GM21447 (cell line): ENCODE data around the gene ALK.
A peak's percentile ranks its signal among the peaks of the same experiment; 100 is the strongest.

Experiments
- ATAC-seq: cut with Tn5 transposase; IDR thresholded peaks from one replicate; pipeline ENCODE4 v1.9.1; 2021; ENCODE audit not compliant: unreplicated experiment

ALK gene

DNA sequence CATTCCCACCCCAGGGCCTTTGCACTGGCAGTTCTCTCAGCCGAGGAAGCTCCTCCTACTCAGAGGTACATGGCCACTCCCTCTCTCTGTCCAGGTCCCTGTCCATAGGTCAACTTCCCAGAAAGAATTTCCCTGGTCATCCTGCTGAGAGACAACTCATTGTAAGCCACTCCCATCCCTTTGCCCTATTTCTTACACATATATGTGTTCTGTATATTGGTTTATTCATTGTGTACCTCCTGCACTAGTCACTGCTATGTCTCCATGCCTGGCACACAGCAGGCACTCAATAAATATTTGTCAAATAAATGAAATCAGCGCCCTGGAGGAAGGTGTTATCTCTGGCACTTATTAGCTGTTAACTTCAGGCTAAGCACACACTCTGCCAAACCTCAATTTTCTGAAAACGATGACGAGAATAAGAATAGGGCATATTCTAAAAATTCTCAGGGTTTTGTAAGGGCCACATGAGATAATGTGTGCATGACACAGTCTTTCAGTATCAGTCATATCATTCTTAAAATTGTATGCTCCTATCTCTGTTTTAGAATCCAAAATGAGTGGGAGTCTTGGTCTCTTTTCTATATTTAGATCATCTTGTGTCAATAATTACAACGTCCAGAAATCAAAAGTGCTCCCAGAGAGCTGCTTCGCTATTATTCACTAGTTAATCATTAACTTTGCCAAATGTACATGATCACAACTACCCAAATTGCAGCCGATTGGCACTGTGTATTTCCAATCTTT, 198.0 kb downstream of the ALK start:
- peak; percentile 80 for ATAC-seq

DNA sequence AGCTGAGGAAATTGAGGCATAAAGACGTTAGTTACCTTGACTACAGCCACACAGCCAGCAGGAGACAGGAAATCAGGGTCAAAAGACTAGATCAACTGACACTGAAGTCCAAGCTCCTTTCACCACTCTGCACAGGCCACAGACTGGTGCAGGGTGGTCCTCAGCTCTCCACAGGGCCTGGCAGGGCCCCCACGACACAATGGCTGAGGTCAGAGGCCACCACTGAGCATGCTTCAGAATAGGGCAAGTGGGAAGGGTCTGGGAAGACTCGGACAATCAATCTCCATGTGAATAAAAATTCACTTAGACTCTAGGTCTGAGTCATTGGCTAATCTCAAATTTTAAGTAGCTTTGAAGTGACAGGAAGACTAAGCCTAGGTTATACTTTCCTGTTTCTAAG, 201.7 kb downstream of the ALK start:
- no peak for ATAC-seq

DNA sequence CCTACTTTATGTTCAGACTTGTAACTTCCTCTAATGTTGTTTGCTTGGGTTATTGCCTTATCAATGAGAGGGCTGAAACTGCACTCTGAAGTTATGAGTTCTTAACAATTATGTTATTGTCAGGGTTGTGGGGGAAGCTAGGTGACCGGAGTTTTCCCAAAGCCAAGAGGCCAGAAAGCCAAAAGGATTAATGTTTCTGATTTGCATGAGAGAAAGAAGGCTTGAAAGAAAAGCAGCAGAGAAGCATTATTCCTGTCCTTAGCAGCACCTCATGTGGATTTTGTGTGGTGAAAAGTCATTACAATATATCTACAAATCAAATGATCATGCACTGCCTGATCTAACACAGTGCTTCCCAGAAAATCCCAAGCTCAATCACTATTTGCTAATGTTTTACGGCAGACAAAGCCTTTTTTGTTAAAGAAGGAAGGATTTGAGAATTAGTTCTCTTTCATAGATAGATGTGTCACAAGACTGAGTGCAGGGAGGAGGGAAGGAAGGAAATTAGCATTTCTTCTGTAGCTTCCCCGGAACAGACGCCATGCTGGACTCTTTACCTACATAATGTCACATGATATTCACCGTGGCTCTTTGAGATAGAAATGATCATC, 203.2 kb downstream of the ALK start:
- ATAC-seq: no peak

DNA sequence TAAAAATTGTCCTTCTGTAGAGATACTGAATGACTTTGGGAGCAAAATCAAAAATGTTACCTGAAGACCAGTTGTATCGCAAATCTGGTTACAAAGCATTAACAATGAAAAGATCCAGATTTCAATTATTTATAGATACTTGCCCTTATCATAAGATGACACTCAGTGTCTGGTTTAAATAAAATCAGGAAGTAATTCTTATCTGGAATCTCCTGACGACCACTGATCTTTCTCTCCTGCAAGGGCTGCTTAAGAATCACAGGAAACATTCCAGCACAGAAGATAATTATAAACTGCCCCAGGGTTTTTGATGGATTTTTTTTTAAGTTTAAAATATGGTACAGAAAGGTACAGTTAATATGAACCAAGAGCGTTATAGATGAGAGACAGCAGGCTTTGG, 205.7 kb downstream of the ALK start:
- no peak for ATAC-seq

DNA sequence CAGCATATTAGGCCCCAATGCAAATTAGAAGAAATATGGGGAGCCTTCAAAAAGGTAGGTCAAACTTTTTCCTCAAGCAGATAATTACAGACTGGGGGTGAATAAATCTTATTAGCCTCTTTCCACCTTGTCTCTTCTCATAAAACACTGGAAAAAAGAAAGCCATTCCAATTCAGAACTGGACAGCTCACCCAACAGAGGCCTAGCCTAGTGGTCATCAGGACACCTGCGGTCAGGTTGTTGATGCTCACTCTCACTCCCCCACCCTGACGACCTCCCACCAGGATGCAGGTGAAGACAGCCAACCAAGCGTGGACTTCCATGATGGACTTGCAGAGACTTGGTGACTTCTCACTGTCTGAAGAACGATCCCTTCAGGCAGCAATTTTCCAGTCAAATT, 207.1 kb downstream of the ALK start:
- no peak for ATAC-seq

DNA sequence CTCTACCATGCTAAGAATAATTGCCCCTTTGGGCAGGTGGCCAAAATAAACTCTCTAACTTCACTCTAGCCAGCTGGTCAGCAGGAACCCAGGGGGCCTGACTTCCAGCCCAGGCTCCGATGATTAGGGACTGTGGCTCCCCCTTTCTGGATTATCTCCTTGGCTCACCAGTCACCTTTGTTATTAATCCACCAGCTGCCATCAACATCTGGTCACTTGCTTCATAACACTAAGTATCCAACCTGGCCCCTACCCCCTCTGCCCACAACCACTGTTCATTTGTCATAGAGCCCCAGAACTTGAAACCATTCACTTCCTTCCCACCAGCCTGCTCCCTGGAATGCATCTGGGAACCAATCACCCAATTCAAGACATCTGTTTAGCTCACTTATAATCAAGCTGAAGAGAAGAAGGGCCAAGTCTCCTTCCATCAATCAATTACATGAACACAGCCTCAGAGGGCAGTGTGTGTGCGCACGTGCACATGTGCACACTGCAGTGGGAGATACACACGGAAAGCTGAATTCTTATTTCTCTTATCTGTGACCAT, 215.1 kb downstream of the ALK start:
- ATAC-seq: no peak

DNA sequence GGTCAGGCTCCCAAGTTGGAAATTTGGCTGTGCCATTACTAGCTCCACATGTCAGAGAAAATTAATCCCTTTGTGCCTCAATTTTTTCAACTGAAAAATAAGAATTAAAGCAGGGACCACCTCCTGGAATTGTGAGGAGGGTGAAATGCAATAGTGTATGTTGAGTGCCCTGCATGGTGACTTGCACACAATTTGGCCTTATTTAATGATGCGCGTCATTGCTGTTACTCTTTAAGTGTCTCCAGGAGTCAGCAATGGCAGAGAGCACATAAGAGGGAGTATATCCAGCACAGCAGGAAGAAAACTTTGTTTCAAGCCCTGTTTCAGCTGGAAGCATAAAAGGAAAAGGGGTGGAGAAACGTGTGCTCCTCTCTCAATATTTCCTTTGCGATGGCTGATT, 215.8 kb downstream of the ALK start:
- ATAC-seq: no peak

DNA sequence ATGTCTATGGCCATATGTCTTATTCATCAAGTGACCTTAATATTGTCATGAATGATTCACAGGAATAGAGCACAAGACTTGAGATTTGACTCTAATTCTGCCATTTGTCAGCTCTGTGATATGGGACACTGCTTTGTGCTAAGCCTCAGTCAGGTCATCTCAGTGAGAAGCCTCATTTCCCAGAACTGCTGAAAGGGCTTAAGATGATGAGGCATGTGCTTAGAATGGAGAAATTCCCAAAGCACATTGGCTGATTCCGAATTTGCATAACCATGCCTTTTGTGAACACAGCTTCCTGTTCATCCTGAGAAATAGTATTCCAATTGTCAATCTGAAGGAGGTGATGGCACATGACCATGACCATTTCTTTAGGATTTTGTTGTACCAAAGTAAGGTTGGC, 218.1 kb downstream of the ALK start:
- no peak for ATAC-seq

DNA sequence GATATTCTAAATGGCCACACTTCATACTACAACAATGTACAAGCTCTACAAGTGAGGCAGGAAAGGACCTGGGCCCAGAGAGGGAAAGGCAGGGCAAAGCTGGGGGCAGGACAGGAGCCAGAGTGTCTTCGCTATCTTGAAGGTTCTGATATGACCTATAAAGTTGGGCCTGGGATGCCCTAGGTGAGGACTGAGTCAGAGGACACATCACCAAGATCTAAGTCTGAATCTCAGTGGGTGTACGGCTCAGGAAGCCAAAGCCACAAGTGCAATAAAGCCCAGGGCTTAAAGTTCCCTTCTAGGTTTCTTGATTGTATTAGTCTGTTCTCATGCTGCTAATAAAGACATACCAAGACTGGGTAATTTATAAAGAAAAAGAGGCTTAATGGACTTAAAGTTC, 219.1 kb downstream of the ALK start:
- no peak for ATAC-seq

DNA sequence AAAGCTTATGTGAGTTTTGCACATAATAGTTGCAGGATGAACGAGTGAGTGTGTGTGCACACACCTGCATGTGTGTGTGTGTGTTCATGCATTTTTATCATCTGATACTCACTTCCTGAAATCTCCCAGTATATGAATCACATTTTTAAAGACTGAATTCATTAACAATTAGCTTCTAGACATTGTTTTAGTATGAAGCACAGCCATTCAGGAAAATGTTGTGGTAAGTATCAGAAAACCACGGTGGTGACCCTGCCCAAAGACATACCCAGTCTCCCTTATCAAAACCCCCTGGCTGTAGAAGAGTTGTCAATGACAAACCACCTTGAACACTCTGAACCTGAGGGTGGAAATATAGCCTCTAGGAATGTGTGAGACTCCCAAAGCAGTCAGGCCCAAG, 220.8 kb downstream of the ALK start:
- ATAC-seq: no peak

DNA sequence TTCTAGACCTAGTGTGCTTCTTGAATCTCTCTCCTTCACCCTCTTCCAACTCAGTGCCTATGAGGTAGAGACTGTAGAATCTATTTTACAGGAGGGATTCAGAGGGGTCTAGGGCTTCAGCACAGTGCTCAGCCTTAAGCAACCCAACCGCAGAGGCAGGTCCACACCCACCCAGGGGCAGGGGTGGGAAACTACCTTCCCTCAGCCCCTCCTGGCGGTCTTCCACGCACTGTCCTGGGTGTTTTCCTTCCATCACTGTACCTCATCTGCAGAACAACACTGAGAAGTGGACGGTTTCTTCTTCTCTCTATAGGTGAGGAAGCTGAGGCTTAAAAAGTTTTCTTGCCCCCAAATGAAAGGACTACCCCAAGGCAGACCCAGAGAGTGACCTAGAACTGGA, 222.3 kb downstream of the ALK start:
- no peak for ATAC-seq

DNA sequence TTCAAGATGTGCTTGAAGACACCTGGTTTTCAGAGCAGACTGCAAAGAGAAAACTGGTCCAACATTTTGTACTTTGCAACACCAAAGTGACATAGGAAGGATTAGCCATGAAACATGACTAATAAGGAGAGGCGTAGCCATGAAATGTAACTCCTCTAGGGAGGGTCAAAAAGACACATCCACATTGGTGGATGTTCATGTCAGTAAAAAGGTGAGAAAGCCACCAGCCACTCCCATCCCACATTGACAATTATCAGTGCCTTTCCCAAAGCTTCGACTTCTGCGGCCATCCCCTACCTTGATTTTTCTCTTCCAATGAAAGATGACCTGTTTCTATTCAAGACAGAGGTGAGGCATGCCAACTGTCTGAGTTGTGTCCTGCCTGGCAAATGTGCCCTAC, 223.2 kb downstream of the ALK start:
- ATAC-seq: no peak

DNA sequence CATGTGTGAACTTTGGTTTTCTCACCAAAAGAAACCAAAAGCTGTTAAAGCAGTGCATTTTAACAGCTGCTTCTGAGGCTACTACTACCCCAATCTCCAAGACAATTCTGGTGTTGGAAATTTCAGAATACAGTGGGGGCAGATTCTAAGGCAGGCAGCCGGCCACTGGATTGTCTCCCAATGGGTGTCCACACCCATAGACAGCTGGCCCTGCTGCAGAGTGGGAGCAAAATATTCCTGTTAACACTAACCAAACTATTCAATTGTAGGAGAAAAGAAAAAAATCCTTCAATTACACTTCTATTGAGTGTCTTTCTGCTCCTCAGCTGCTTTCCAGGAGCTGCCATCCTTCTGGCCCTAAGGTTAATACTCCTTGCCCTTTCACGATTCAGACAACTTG, 223.7 kb downstream of the ALK start:
- no peak for ATAC-seq

DNA sequence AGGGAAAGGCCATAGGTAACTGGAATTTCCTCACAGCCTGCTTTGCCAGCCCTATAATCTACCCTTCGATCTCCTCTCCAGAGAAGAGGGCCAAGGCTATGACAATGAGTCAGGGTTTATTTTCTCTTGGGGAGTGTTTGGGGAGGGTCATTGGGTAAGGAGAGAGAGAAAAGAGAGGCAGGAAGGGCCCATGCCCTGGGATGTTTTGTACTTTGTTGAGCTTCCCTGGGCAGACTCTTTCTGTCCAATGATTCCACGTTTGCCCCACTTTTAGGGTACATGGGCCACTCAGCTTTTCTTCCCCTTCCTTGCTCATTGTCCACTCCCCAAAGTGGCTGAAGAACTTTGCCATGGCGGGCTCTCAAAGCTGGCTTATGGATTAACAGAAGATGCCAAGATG, 224.2 kb downstream of the ALK start:
- no peak for ATAC-seq

DNA sequence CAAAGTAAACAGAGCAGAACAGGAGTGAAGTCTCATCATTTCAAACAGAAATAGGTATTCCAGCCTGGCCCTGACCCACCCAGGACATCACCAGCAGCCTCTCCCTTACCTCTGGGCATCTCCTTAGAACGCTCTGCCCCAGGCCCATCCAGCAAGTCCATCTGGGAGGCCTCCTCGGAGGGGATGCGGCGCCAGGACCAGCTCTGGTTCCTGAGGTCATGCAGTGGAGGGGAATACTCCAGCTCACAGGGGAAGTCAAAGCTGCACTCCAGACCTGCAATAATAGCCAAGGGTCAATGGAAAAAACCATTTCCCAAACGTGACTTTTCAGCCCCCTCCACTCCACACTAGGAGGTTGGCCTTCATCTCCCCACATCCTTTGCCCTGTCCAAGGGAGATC, 226.6 kb downstream of the ALK start:
- ATAC-seq: no peak

DNA sequence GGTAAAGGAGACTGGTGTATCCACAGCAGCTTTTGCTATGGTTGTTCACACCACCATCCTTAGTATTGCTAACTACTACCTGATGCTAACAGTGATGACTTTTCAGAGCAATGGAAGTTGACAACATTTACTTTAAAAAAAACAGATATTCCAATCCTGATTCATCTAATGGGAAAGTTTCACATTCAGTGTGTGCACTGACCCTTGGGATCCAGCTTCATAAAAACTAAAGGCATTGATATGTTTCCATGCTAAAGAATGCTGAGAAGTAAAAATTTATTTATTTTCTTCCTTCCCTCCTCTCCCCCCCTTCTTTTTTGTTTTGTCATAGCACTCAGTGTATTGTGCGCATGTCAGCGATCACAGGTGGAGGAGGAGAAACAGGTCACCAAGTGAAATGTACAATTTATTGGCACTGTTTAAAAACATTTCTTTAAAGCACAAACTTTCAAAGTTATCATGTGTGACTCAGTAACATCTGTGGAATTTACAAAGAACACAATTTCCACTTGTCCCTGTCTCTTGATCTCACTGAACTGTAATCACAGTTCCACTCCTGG, 229.9 kb downstream of the ALK start:
- no peak for ATAC-seq

DNA sequence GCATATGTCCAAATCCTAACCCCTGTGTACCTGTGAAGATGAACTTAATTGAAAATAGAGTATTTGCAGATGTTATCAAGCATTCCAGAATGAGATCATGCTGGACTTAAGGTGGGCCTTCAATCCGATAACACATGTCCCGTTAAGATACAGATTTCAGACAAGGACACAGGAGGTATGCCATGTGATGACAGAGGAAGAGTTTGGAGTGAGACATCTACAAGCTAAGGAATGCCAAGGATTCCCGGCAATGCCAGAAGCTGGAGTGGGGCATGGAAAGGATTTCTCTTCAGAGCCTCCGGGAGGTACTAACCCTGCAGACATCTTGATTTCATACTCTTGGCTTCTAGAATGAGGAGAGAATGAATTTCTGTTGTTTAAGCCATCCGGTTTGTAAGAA, 231.7 kb downstream of the ALK start:
- no peak for ATAC-seq

DNA sequence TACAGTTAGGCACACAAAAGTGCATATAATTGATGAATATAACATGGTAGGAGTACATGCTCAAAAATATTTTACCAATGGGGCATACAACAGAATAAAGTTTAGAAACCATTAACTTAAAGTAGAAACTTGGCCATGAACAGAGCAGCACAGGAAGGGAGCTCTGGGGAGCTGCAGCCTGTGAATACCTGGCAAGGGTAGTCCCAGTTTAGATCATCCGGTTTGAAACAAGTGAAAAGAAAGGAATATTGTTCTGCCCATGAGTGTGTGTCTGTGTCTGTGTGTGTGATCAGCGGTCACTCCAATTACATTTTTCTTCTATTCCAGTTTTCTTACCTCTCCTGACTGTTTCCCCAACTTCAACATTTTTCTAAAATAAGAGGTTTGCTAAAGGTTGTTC, 233.0 kb downstream of the ALK start:
- no peak for ATAC-seq

DNA sequence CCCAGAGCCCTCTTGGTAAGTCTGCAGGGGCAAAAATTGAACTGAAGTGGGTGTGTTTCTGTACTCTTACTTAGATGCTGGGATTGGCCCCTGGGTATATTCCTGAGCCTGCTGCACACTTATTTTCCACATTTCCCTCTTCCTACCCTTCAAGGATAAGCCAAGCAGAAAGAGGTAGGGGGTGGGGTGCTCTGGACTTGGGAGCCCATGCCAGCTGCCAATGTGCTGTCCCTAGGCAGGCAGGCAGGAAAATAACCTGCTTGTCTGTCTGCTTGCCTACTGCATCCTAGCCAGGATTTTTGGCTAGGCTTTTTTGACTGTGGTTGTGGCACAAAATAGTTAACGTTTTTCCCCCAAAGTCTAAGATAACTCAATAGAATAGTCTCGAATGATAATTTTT, 234.3 kb downstream of the ALK start:
- no peak for ATAC-seq

DNA sequence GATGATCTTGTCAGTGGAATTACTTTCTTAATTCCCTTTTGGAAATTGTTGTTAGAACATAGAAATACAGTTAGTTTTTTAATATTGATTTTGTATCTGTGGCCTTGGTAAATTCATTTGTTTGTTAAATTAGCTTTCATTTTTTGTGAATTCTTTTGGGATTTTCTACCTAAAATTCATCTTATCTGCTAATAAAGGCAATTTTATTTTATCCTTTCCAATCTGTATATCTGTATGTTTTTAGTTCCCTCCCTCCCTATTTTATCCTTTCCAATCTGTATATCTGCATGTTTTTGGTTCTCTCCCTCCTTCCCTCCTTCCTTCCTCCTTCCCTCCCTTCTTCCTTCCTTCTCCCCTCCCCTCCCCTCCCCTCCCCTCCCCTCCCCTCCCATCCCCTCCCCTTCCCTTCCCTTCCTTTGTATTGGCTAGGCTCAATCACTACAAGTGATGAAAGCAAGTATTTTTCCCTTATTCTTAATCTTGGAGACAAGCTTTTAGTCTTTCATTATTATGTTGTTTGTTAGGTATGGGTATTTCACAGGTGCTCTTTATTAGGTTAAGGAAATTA, 244.4 kb downstream of the ALK start:
- no peak for ATAC-seq

DNA sequence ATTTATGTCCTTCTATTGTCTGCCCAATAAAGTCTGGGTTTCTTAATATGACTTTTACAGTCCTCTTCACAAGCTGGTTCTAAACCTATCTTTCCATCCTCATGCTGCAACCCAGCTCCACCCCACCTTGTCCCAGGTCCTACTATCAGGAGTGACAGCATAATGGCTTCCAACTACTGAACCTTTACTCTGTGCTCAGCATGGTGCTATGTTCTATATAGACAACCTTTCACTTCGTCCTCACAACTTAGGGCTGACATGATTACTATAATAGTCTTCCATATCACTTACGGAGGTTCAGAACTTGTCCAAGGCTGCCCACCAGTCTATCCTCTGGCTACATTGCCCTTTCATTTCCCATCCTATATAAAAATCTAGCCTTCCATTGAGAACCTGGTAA, 256.8 kb downstream of the ALK start:
- no peak for ATAC-seq

DNA sequence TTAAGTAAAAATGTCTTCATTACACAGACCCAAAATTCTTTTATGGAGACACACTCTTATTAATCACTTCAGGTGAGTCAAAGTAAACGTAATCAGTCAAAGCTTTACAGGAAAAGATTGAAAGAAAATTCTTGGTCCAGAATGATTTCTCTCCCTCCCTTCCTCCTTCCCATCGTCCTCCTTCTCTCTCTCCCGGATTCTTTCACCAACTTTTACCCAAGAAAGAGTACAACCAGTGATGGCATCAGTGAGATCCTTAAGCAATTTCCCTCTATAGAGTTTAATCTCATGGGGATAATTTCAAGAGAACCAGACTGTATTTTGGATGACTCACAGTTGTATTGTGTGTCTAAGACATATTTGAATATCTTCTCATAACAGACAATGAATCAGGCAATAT, 258.1 kb downstream of the ALK start:
- ATAC-seq: no peak
